ENCODE measurements around the gene LIMK2. TPM values are rescaled to one million over a fixed set of nuclear protein-coding genes. Genes with fewer than 3 reads are reported as not detected.

Gene LIMK2
- total RNA-seq, 2 donors from 2014 or later, result 59.5 to 61.4 TPM

DNA sequence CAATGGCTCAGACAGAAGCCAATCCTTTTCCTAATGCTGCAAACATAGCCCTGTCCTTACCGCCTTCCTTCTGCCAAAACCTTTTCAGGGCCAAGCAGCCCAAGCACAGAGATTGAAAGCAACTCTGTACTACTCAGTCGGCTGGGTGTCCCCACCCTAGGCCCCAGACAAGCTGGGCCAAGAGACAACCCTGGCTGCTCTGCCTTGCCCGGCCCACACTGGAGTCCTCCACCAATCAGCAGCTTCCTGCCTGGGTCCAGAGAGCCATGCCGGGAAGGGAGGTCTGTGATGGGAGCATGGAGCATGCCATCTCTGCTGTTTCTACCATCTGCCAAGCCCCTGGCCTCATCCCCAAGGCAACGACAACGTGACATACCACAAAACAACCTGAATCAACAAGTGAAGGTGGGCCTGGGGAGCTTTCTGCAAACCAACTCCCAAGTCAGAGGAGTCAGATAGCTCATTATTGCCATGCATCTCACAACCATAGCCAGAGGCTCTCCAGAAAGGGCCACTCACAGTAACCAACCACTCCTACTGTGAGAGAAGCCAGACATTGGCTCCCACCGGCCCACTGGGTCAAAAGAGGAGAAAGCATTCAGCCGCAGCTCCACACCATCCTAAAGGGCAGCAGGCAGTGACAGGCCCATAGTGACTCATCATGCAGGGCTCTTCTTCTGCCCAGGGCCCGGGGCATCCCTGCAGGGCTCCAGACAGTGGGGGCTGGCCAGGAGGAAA is 115.9 kb downstream of the LIMK2 start:
- no peak for ATAC-seq (replicated peaks)
- Mint-ChIP-seq H3K36me3 (ENCODE audit: low read depth) (peaks cover 92% of the 10 kb centered on the region), H3K27ac (no peak overlapping the region), H3K4me1 (peaks cover 7% of the 10 kb centered on the region), H3K9me3 (no peaks in the 10 kb centered on the region), H3K4me3 (no peak overlapping the region), H3K27me3 (no peaks in the 10 kb centered on the region)

DNA sequence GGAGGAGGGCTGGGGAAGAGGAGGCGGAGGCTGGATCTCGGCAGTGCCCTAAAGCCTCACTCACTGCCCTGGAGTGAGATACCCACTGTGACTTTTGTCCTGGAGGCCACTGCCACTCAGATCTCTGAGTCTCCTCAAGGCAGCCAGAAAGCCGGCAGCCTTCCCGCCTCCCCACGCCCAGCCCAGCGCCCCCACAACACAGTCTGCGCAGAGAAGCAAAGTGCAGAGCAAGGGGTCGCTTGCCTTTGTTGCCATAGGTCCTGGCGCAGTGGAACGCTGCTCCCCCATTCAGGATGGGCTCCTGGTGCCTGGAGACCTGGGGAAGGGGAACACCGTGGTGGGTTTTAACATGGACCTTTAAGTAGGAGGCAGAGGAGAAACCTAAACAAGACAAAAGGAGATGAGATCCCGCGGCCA is 116.5 kb downstream of the LIMK2 start:
- Mint-ChIP-seq H3K27ac (no peak overlapping the region), H3K36me3 (ENCODE audit: low read depth) (peaks cover 92% of the 10 kb centered on the region), H3K4me1 (peaks cover 7% of the 10 kb centered on the region), H3K9me3 (no peaks in the 10 kb centered on the region), H3K27me3 (no peaks in the 10 kb centered on the region), H3K4me3 (no peak overlapping the region)
- ATAC-seq (replicated peaks), result no peak

DNA sequence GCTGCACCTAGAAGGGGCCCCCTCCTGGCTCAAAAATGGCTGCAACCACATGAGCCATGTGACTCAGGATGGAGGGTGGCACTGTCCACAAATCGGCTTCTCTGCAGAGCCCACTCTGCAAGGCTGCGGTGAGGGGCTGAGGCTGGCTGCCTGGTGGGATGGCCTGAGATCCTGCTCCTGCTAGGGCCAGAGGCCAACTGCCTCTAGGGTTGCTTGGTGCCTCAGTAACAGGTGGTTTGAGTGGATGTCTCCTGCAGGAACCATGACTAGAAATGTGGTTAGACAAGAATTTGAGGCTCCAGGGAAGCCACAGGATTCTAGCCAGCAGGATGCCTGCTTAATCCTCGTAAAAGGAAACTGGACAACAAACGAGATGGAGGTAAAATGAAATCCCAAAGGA is 116.9 kb downstream of the LIMK2 start:
- no peaks in the 10 kb centered on the region for H3K27me3 Mint-ChIP-seq
- H3K36me3 Mint-ChIP-seq (ENCODE audit: low read depth), result peaks cover 95% of the 10 kb centered on the region
- H3K27ac Mint-ChIP-seq, result peak overlapping the region; percentile 81
- ATAC-seq (replicated peaks), result no peak
- no peaks in the 10 kb centered on the region for H3K9me3 Mint-ChIP-seq
- H3K4me1 Mint-ChIP-seq, result peaks cover 7% of the 10 kb centered on the region
- H3K4me3 Mint-ChIP-seq, result no peak overlapping the region

Other genes starting within 250 kb of the LIMK2 start
- gene MORC2, start 243.5 kb upstream of the LIMK2 start, total RNA-seq, result 10 to 100 TPM; 19.2 to 24.9 TPM
- gene TUG1, start 243.0 kb upstream of the LIMK2 start, total RNA-seq, result 10 to 100 TPM; 45.1 to 49.0 TPM
- 10 to 100 TPM; 42.6 to 58.4 TPM for gene SMTN, start 131.0 kb upstream of the LIMK2 start, total RNA-seq
- gene SELENOM, start 104.7 kb upstream of the LIMK2 start, total RNA-seq, result 10 to 100 TPM in 1 of 2 donors, 1 to 10 TPM in 1; 4.5 to 20.4 TPM
- gene INPP5J, start 89.3 kb upstream of the LIMK2 start, total RNA-seq, result under 1 TPM; 0.09 to 0.34 TPM
- gene PLA2G3, start 71.8 kb upstream of the LIMK2 start, total RNA-seq, result not detected
- 10 to 100 TPM; 19.3 to 24.6 TPM for gene RNF185, start 52.1 kb upstream of the LIMK2 start, total RNA-seq
- 10 to 100 TPM; 11.0 to 24.1 TPM for gene PIK3IP1, start 80.2 kb downstream of the LIMK2 start, total RNA-seq
- 10 to 100 TPM; 16.9 to 28.3 TPM for gene PATZ1, start 134.0 kb downstream of the LIMK2 start, total RNA-seq
- gene DRG1, start 187.3 kb downstream of the LIMK2 start, total RNA-seq, result 10 to 100 TPM; 97.4 to 99.4 TPM